ENCODE results near the gene TMEM115.

Gene TMEM115

DNA sequence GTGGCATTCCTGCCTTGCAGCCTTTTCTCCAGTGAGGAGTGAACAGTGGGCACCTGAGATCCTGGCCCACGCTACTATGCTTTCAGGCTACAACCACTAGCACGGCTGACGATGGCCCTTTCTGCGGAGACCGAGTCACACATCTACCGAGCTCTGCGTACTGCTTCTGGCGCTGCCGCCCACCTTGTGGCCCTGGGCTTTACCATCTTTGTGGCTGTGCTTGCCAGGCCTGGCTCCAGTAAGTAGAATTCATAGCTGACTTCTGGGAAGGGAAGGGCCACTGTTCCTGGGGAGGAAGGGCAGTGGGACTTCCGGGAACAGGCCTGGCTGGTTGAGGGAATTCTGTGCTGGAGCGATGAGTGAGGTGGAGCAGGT lies 8.0 kb downstream of the TMEM115 start:
- no peak for DNase-seq

- DNase-seq, result peak; percentile 90
These were observed 8.6 kb downstream of the TMEM115 start, which contains the start of the genes CYB561D2 and NPRL2 for GRCh38 chr3:50350527-50351322. TSS of gene CYB561D2 (plus strand) at chr3:50350862. CDS start at chr3:50351434, 572 bp downstream. TSS of gene NPRL2 (minus strand) at chr3:50350775. CDS start at chr3:50350652, 123 bp downstream.

GRCh38 chr3:50350213-50350526 lies 9.2 kb downstream of the TMEM115 start:
- no peak for DNase-seq

DNA sequence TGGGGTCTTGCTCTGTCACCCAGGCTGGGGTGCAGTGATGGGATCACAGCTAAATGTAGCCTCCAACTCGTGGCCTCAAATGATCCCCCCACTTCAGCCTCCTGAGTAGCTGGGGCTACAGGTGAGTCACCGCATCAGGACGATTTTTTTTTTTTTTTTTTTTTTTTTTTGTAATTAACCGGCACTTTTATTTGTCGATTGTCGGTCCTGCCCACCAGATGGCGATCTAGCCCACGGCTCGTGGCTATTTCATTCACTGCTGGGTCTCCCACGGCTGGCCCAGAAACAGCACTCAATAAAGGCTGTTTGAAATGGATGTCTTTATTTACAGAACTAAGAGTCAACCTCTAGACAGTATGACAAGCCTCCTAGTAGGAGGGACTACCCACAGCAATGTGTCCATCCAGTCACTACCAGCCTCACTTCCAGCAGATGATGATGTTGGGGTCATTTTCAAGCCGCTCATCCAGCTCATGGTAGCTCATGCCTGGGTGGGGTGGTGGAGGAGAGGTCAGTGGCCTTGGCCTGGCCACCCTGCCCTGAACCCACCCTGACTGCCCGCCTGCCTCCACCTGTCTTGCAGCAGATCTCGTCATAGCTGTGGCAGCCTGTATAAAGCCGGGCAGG lies 12.0 kb downstream of the TMEM115 start:
- DNase-seq, result peak; percentile 75

GRCh38 chr3:50345586-50346234 lies 13.6 kb downstream of the TMEM115 start, which contains the start of gene ZMYND10:
TSS of gene ZMYND10 (minus strand) at chr3:50345732. CDS start at chr3:50345579, 153 bp downstream.
- DNase-seq, result peak; percentile 39

DNA sequence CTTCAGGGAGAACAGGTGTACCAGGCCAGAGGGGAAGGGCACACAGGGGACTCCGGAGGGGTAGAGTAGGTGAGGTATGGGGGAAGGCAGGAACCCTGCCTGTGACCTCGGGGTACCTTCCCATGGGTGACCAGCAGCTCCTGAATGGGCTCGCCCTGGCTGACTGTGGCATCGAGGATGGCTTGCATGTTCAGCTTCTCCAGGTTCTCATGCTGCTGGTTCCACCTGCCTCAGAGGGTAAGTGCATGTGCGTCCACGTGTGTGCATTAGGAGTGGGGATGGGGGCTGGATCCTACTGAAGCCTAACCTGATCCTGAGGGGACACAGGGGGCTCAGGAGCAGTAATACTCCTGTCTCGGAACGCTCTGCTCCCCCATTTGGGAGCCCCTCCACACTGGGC lies 14.3 kb downstream of the TMEM115 start:
- no peak for DNase-seq

DNA sequence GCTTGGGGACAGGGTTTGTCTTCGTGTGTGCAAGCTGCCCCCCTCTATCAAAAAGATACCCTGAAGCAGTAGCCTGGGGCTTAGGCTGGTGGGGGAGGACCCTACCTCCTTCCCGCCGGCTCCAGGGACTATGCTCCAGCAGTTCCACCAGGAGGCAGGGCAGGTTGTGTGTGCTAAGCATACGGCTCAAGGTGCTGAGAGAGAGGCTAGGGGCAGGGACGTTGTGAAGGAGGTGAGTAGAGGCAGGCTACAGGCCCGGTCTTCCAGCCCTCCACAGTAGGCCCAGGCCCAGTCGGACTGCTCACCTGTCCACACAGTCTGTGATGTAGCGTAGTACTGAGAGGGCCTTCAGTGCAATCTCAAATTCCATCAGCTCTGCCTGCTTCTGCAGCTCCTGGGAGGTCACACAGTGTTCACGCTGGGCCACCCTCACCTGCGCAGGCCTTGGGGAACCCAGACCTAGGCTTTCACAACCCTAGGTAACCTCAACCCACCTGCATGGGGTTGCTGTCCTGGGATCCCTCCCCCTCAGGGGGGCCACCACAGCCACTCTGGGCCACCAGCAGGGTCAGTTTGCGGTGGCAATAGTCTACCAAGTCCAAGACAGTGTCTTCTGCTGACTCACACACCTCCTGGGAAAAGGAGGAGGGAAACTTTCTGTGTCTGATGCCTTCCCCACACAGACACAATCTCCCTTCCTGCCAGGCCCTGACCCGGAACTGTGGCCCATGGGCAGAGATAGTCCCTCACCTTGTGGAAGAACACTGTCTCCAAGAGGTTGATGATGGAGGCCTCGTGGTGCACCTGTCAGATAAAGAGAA lies 16.3 kb downstream of the TMEM115 start:
- no peak for DNase-seq

- no peak for DNase-seq
These were observed 17.2 kb downstream of the TMEM115 start for GRCh38 chr3:50341996-50342650.

- no peak for DNase-seq
These were observed 17.8 kb downstream of the TMEM115 start for GRCh38 chr3:50341537-50341936.

GRCh38 chr3:50340448-50341329 lies 18.6 kb downstream of the TMEM115 start, which contains the start of gene RASSF1:
TSS of gene RASSF1 (minus strand) at chr3:50340836. CDS start at chr3:50340805, 31 bp downstream.
- peak; percentile 65 for DNase-seq

- DNase-seq, result no peak
These were observed 19.2 kb downstream of the TMEM115 start for GRCh38 chr3:50340147-50340447.

- peak; percentile 66 for DNase-seq
These were observed 19.7 kb downstream of the TMEM115 start for GRCh38 chr3:50339485-50340146.

DNA sequence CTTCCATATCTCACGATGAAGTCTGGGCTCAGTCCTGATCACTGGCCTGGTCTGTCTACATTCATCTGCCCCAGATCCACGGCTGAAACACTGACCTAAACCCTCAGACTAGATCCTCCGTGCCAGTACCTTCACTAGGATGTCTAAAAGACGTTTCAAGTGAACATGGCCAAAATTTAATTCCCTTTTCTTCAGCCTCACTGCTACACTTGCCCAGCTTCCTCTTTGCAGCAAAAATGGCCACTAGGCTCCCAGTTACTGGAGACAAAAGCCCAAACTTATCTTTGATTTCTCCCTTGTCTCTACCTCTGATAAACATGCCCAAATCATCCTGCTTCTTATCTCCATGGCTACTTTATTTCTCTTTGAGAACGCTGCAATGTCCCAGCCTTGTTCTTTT lies 20.4 kb downstream of the TMEM115 start:
- DNase-seq, result no peak

DNA sequence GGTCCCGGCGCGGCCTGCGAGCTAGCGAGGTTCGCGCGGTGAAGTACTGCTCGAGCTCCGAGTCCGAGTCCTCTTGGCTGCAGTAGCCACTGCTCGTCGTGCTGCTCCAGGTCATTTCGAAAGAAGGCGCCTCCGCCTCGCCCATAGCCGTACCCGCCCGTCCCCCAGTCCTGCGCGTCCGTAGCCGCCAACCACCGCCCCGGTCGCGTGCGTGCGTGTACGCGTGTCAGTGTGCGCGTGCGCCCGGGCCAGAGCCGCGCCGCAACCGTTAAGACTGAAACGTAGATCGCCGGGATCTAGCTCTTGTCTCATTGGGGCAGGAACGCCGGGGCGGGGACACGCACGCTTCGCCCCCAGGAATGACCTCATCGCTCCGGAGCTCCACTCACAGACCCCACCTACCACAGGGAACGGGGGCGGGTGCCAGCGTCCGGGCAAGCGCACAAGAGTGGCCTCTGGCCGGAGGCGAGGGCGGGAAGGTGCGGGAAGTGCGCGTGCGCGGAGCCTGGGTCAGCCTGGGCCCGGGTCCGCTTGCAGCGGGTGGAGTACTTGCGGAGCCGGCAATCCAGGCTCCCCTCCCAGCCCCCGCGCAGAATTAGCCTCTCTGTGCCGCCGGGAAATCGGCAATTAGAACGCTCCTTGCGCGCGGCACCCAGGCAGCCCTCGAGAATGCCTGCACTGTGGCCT lies 22.0 kb downstream of the TMEM115 start:
- peak; percentile 99 for DNase-seq

- DNase-seq, result peak; percentile 12
These were observed 22.7 kb downstream of the TMEM115 start for GRCh38 chr3:50336452-50337174.

- no peak for DNase-seq
These were observed 24.8 kb downstream of the TMEM115 start for GRCh38 chr3:50334339-50335075.

GRCh38 chr3:50333744-50334328 lies 25.5 kb downstream of the TMEM115 start:
- DNase-seq, result peak; percentile 41

GRCh38 chr3:50331364-50331907 lies 27.9 kb downstream of the TMEM115 start:
- no peak for DNase-seq
